ENCODE measurements around the gene MOK.
A peak's percentile ranks its signal among the peaks of the same experiment; 100 is the strongest.
"Not testable (repeated sequence)": the region's sequence is repeated elsewhere in the genome, so short reads cannot be mapped to it uniquely, and the experiment has no call there.

The MOK gene

GRCh38 chr14:102321456-102322422 lies 16.8 kb upstream of the MOK start:
- DNase-seq (ENCODE audit: low read depth) = no peak

DNA sequence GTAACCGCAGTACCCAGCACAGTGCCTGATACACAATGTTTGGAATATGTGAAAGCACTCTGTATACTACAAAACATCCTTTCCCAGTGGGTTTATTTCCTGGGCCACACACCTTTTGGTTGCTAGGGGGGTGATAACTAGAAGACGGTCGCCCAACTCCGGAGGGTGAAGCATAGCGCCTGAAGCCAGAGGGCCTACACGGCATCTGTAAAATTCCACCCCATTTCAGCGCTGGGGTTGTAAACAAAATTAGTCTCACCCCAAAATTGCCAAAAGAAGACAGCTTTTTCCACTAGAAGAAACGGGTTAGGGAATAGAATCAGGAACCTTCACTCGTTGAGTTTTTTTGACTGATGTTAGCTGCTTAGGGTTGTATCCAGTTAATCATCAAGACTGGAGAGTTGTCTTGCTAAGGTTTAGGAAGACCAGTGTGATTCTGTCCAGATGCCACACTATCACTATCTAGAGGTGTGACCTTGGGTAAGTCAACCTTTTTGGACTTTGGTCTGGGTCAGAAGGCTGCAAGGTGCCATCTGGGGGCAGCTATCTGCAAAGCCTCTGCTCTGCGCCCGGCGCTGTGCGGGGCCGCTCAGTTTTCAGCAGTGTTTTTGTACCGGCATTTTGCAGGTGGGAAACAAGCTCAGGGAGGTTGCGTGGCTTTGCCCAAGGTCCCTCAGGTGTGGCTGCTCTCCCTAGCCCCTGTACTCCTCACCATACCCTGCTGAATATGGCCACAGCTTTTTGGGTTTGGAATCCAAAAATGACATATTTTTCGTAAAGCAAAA lies 15.9 kb upstream of the MOK start:
- no peak for DNase-seq (ENCODE audit: low read depth)

GRCh38 chr14:102320033-102320660 lies 15.2 kb upstream of the MOK start:
- peak; percentile 73 for DNase-seq (ENCODE audit: low read depth)

DNA sequence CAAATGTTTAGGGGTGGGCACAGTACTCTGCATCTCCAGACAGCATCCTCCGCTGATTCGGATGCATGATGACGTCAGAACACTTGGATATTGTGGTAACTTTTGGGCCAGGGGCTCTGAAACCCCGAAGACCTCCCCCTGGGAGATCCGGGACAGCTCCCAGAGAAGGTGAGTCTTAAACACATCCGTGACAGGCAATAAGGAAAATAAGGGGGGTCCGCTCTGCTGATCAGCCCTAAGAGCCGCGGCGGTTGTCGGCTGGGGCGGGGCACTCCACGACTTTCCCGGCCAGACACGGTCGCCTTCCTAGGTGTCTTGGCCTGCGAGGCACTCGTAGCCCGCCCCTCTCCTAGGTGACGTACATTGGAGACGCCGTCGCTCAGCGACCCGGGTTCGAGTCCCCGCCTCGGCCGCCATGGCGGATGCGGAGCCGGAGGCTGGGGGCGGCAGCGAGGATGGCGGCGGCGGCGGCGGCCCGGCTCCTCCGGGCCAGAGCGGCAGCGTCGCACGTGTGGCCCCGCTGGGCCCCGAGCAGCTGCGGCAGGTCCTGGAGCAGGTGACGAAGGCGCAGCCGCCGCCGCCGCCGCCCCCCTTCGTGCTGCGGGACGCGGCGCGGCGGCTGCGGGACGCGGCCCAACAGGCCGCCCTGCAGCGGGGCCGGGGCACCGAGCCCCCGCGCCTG lies 14.5 kb upstream of the MOK start, which contains the start of gene ZNF839:
Gene ZNF839, plus strand, starts transcription at position 396 of the 682 bp plus-strand sequence. Its CDS starts 20 bp downstream, at position 416.
- peak; percentile 95 for DNase-seq (ENCODE audit: low read depth)

- DNase-seq (ENCODE audit: low read depth) = no peak
These were observed 13.9 kb upstream of the MOK start for GRCh38 chr14:102318781-102319276.

GRCh38 chr14:102317564-102318248 lies 12.7 kb upstream of the MOK start:
- peak; percentile 52 for DNase-seq (ENCODE audit: low read depth)

DNA sequence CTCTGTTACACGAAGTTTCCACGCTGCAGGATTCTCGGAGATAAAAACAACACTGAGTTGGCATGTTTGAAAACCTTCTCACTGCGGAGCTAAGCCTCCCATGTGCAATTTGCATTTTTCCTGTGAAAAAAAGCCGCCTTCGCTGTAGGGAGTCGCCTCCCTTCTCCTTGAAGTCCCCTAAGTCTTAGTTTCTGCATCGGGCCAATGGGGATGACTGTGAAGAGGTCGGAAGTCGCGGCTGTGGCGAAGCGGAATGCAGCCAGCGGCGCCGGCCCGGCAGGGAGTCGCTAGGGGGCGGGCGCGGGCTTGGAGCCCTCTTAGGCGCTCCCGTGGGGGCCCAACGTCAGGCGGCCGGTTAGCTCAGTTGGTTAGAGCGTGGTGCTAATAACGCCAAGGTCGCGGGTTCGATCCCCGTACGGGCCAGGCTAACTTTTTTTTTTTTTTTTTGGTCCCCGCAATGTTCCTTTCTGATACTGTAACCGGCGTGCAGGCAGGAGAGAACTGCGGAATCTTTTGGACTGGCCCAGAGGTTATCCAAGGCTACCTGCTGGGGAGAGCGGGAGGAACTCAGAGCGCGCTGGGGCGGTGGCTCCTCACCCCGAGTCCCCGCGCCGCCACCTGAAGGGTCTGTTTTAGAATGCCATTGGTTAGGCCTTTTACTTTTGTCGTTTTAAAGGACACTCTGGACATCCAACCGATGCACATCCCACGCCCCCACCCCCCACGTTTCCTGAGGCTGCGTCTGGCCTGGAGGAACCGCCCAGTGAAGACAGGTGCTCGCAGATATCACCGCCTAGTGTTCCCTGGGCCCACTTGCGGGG lies 12.0 kb upstream of the MOK start:
- peak; percentile 97 for DNase-seq (ENCODE audit: low read depth)

GRCh38 chr14:102316338-102316742 lies 11.4 kb upstream of the MOK start:
- peak; percentile 65 for DNase-seq (ENCODE audit: low read depth)

DNA sequence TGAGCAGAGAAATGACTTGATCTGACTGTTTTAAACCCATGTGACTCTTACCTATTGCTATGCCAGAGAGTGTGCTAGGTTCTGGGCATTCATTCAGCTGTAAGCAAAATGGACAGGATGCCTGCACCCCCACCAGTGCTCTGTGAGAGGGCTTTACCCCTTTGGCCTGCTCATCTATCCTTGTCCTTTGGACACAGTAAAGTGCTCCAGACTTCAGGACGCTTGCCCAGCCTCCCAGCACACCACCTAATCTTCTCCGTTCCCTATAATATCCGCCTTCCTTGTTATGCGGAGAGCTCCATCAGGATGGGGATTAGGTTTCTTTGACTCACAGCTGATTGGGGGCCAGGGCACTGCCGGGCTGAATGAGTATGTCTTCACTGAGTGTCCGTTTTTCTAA lies 10.2 kb upstream of the MOK start:
- DNase-seq (ENCODE audit: low read depth) = peak; percentile 47

DNA sequence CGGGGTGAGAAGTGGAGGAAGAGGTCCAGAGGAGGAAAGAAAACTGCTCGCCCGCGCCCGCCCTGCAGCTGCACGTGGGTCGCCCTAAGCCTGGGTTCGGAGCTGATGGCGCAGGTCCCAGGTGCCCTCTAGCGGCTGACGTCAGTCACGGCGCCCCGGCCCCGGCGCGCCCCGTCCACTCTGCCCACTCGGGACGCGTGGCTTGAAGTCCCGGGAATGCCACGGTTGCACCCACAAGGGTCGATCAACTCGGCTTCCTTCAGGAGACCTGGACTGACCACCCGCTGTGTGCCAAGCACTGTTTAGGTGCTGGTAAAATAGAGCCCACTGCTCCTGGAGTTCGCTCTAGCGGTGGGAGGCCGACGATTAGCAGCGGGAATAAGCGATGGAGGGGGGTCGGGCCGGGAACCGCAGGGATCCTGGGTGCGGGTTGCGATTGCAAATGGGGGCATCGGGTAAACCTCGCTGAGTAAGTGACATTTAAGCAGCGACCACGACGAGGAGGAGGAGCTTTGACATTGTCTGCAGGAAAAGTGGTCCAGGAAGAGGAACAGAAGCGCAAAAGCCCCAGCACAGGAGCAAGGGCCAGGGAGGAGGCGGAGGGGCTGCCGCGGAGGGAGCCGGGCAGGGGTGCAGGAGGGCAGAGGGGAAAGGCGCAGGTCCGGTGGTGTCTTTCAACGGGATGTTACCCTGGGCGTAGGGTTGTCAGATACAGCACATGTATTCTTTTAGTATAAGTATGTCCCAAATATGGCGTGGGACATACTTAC lies 9.5 kb upstream of the MOK start:
- DNase-seq (ENCODE audit: low read depth) = peak; percentile 91

GRCh38 chr14:102303664-102304063 lies 1.3 kb downstream of the MOK start:
- no peak for DNase-seq (ENCODE audit: low read depth)

DNA sequence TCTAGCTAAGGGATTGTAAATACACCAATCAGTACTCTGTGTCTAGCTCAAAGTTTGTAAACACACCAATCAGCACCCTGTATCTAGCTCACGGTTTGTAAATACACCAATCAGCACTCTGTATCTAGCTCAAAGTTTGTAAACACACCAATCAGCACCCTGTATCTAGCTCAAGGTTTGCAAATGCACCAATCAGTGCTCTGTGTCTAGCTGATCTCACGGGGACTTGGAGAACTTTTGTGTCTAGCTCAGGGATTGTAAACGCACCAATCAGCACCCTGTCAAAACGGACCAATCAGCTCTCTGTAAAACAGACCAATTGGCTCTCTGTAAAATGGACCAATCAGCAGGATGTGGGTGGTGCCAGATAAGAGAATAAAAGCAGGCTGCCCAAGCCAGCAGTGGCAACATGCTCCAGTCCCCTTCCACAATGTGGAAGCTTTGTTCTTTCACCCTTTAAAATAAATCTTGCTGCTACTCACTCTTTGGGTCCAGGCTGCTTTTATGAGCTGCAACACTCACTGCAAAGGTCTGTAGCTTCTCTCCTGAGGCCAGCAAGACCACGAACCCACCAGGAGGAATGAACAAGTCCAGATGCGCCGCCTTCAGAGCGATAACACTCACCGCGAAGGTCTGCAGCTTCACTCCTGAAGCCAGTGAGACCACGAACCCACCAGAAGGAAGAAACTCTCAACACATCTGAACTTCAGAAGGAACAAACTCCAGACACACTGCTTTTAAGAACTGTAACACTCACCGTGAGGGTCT lies 6.5 kb downstream of the MOK start:
- not testable (repeated sequence) for DNase-seq (ENCODE audit: low read depth)

DNA sequence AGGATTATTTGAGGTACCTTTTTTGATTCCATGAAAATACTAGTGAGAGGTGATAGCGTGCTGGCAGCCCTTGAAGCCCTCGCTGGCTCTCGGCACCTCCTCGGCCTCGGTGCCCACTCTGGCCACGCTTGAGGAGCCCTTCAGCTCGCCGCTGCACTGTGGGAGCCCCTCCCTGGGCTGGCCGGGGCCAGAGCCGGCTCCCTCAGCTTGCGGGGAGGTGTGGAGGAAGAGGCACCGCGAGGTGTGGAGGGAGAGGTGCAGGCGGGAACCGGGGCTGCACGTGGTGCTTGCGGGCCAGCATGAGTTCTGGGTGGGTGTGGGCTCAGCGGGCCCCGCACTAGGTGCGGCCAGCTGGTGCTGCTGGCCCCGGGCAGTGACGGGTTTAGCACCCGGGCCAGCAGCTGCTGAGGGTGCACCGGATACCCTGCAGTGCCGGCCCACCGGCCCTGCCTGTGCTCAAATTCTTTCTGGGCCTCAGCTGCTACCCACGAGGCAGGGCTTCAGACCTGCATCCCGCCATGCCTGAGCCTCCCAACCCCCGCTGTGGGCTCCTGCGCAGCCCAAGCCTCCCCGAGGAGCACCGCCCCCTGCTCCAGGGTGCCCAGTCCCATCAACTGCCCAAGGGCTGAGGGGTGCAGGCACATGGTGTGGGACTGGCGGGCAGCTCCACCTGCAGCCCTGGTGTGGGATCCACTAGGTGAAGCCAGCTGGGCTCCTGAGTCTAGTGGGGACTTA lies 7.4 kb downstream of the MOK start:
- no peak for DNase-seq (ENCODE audit: low read depth)

- peak; percentile 62 for DNase-seq (ENCODE audit: low read depth)
These were observed 9.7 kb downstream of the MOK start for GRCh38 chr14:102295270-102295669.

- peak; percentile 28 for DNase-seq (ENCODE audit: low read depth)
These were observed 11.2 kb downstream of the MOK start for GRCh38 chr14:102293781-102294180.

- DNase-seq (ENCODE audit: low read depth) = no peak
These were observed 12.5 kb downstream of the MOK start for GRCh38 chr14:102292441-102292840.

GRCh38 chr14:102288139-102288538 lies 16.8 kb downstream of the MOK start:
- no peak for DNase-seq (ENCODE audit: low read depth)

GRCh38 chr14:102285106-102285505 lies 19.9 kb downstream of the MOK start:
- DNase-seq (ENCODE audit: low read depth) = peak; percentile 30
